Muscle layer of colon (tissue), 2 donors: ENCODE results near the gene VNN1.
"Not testable (repeated sequence)": the region's sequence is repeated elsewhere in the genome, so short reads cannot be mapped to it uniquely, and the experiment has no call there.

ENCODE experiments used
- H3K27ac ChIP-seq: one replicate; pipeline ENCODE4 v1.7.0; 2013; ENCODE audit warnings: low read depth, mild to moderate bottlenecking, low read length, moderate library complexity
- H3K27me3 ChIP-seq, 2 donors: one replicate each; pipeline ENCODE4 v1.7.0; 2013; ENCODE audit warnings: low read length in 2 of 2, mild to moderate bottlenecking in 2 of 2; ENCODE audit not compliant: insufficient read depth in 2 of 2, control insufficient read depth in 1 of 2
- H3K36me3 ChIP-seq: one replicate; pipeline ENCODE4 v1.7.0; 2013; ENCODE audit warnings: mild to moderate bottlenecking, low read length; ENCODE audit not compliant: insufficient read depth
- H3K4me1 ChIP-seq: one replicate; pipeline ENCODE4 v1.7.0; 2013; ENCODE audit warnings: mild to moderate bottlenecking, low read length; ENCODE audit not compliant: insufficient read depth
- H3K4me3 ChIP-seq, 2 donors: one replicate each; pipeline ENCODE4 v1.7.0; 2013; ENCODE audit warnings: low read length in 2 of 2, low read depth in 1 of 2, mild to moderate bottlenecking in 1 of 2, moderate library complexity in 1 of 2
- H3K9ac ChIP-seq: one replicate; pipeline ENCODE4 v1.7.0; 2013; ENCODE audit warnings: low read length
- H3K9me3 ChIP-seq: one replicate; pipeline ENCODE4 v1.7.0; 2013; ENCODE audit warnings: mild to moderate bottlenecking, low read length
- donor health status: abdominal sarcoma.
- donor health status: Adenocarcinoma of cecum.

The VNN1 gene

GRCh38 chr6:132690678-132691077 is 23.2 kb downstream of the VNN1 start:
- Histone ChIP-seq H3K36me3 (no peaks in the 10 kb centered on the region), H3K27me3 (no peaks in the 10 kb centered on the region), H3K9ac (no peak overlapping the region), H3K27ac (no peak overlapping the region), H3K4me1 (no peaks in the 10 kb centered on the region), H3K4me3 (no peak overlapping the region), H3K9me3 (no peaks in the 10 kb centered on the region)

DNA sequence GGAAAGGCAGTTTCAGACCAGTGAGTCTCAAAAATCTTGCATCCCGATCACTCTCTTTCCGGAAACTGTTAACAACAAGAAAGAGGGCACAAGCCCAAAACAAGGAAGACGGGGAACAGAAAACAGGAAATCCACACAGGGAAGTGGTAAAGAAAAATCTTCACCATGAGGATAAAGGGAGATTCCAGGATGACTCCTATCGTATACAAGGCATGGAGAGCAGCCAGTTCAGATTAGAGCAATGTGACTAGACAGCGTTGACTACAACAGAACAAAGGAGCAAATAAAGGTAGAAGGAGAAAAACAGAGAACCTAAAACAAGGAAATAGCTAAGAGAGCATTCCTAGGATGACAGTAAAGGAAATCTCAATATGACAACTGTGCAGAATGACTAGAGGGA is 26.5 kb downstream of the VNN1 start:
- no peak overlapping the region for H3K9ac ChIP-seq
- H3K27ac ChIP-seq: no peak overlapping the region
- H3K36me3 ChIP-seq: no peaks in the 10 kb centered on the region
- H3K27me3 ChIP-seq: no peaks in the 10 kb centered on the region
- no peaks in the 10 kb centered on the region for H3K9me3 ChIP-seq
- no peak overlapping the region for H3K4me3 ChIP-seq
- no peaks in the 10 kb centered on the region for H3K4me1 ChIP-seq

DNA sequence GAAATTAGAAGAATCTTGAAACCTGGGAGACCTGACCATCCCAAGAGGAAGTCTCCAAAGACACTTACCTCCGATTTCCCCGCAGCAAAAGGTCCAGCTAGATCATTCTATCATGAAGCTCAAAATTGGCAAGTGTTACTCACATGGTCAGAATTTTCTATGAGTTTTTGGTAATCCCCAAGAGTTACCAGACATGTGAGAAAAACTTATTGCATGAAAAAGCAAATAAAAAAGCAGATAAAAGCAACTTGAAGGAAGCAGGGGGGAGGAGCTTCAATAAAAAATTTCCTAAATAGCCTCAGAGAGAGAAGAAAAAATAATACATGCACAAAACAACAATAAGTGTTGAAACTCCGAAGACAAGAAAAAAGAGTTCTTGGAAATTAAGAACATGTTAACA is 27.3 kb downstream of the VNN1 start:
- H3K4me3 ChIP-seq: no peak overlapping the region
- H3K27me3 ChIP-seq: no peaks in the 10 kb centered on the region
- no peak overlapping the region for H3K9ac ChIP-seq
- H3K9me3 ChIP-seq: no peaks in the 10 kb centered on the region
- H3K27ac ChIP-seq: no peak overlapping the region
- H3K4me1 ChIP-seq: no peaks in the 10 kb centered on the region
- H3K36me3 ChIP-seq: no peaks in the 10 kb centered on the region

- Histone ChIP-seq H3K36me3 (no peaks in the 10 kb centered on the region), H3K27me3 (no peaks in the 10 kb centered on the region), H3K9ac (no peak overlapping the region), H3K9me3 (no peaks in the 10 kb centered on the region), H3K27ac (no peak overlapping the region), H3K4me3 (no peak overlapping the region), H3K4me1 (no peaks in the 10 kb centered on the region)
Measured at GRCh38 chr6:132685009-132685408, 28.8 kb downstream of the VNN1 start.

- Histone ChIP-seq H3K4me3 (no peak overlapping the region), H3K9ac (no peak overlapping the region), H3K9me3 (no peaks in the 10 kb centered on the region), H3K27me3 (no peaks in the 10 kb centered on the region), H3K27ac (no peak overlapping the region), H3K4me1 (no peaks in the 10 kb centered on the region), H3K36me3 (no peaks in the 10 kb centered on the region)
Measured at GRCh38 chr6:132684272-132684671, 29.6 kb downstream of the VNN1 start.

DNA sequence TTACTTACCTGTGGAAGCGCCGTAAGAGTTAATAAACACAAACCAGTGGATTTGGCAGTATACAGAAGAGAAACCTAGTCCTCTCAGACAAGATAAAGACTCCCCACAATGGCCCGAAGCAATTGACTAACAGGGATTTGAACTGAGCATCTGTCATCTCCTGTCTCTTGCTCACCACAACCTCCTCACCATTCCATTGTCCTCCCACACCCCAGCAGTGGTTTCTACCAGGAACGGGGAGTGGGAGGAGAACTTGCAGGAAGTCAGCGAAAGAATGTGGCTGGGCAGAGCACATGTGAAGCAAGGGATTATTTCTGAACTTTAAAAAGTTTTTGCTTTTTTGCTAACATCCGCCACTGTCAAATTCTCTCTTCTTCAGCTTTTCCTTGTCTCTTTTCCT is 30.3 kb downstream of the VNN1 start:
- Histone ChIP-seq H3K27ac (no peak overlapping the region), H3K36me3 (no peaks in the 10 kb centered on the region), H3K4me3 (no peak overlapping the region)

DNA sequence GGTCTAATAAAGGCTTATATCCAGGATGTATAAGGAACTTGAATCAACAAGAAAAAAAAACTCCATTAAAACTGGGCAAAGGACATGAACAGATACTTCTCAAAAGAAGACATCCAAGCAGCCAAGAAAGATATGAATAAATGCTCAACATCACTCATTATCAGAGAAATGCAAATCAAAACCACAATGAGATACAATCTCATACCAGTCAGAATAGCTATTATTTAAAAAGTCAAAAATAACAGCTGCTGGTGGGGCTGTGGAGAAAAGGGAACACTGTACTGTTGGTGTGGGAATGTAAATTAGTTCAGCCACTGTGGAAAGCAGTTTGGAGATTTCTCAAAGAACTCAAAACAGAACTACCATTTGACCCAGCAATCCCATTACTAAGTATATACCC is 34.8 kb downstream of the VNN1 start:
- H3K4me1 ChIP-seq, H3K9ac ChIP-seq, H3K9me3 ChIP-seq, H3K4me3 ChIP-seq, H3K36me3 ChIP-seq, H3K27me3 ChIP-seq, H3K27ac ChIP-seq: not testable (repeated sequence)

More for the DNA sequence above, 30.3 kb downstream of the VNN1 start:
- H3K4me1 ChIP-seq: no peaks in the 10 kb centered on the region
- H3K27me3 ChIP-seq: no peaks in the 10 kb centered on the region
- H3K9me3 ChIP-seq: no peaks in the 10 kb centered on the region
- no peak overlapping the region for H3K9ac ChIP-seq

DNA sequence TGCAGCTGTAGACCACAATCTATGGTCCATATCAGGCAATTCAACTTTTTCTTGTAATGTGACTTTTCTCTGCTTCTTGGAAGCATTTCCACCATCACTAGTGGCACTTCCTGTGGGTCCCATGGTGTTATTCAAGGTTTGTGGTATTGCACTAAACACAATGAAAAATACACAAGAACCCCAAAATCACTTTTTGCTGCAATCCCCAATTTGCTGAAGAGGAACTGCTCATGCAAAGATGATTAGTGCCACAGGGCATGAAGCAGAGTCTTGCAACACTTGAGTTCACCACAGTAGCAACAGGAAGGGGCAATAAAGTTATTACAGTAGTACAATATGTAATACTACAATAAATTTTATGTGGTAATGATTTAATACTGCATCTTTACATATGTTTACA is 38.1 kb downstream of the VNN1 start:
- no peaks in the 10 kb centered on the region for H3K27me3 ChIP-seq

GRCh38 chr6:132675002-132675401 is 38.9 kb downstream of the VNN1 start:
- H3K4me3 ChIP-seq: no peak overlapping the region
- H3K9ac ChIP-seq: no peak overlapping the region
- H3K36me3 ChIP-seq: no peaks in the 10 kb centered on the region
- H3K27ac ChIP-seq: no peak overlapping the region
- no peaks in the 10 kb centered on the region for H3K9me3 ChIP-seq
- no peaks in the 10 kb centered on the region for H3K27me3 ChIP-seq
- no peaks in the 10 kb centered on the region for H3K4me1 ChIP-seq

More for the DNA sequence above, 38.1 kb downstream of the VNN1 start:
- Histone ChIP-seq H3K9me3 (no peaks in the 10 kb centered on the region), H3K9ac (no peak overlapping the region), H3K36me3 (no peaks in the 10 kb centered on the region), H3K27ac (no peak overlapping the region), H3K4me1 (no peaks in the 10 kb centered on the region), H3K4me3 (no peak overlapping the region)

DNA sequence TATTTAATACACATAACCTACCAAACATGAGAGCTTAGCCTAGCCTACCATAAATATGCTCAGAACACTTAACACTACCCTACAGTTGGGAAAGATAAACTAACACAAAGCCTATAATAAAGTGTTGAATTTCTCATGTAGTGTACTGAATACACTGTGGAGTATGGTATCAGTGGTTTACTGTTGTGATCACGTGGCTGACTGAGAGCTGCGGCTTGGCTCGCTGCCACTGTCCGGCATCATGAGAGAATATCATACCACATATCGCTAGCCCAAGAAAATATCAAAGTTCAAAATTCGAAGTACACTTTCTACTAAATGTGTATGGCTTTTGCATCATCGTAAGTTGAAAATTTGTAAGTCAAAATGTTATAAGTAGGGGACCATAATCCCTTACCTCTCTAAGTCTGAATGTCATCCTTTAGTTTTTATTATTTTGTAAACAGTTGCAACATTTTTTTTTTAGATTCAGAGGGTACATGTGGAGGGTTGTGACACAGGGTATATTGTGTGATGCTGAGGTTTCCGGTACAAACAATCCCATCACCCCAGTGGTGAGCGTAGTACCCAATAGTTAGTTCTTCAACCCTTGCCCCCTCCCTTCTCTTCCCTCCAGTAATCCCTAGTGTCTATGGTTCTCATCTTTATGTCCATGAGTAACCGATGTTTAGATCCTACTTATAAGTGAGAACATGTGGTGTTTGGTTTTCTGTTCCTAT is 40.3 kb downstream of the VNN1 start:
- Histone ChIP-seq H3K36me3 (no peaks in the 10 kb centered on the region), H3K27ac (no peak overlapping the region), H3K9ac (no peak overlapping the region), H3K27me3 (no peaks in the 10 kb centered on the region), H3K4me1 (no peaks in the 10 kb centered on the region), H3K9me3 (no peaks in the 10 kb centered on the region), H3K4me3 (no peak overlapping the region)

GRCh38 chr6:132671295-132671694 is 42.6 kb downstream of the VNN1 start:
- Histone ChIP-seq H3K36me3 (no peaks in the 10 kb centered on the region), H3K4me1 (no peaks in the 10 kb centered on the region), H3K27me3 (no peaks in the 10 kb centered on the region), H3K4me3 (no peak overlapping the region), H3K27ac (no peak overlapping the region), H3K9ac (no peak overlapping the region), H3K9me3 (no peaks in the 10 kb centered on the region)

- no peak overlapping the region for H3K27ac ChIP-seq
- H3K4me1 ChIP-seq: no peaks in the 10 kb centered on the region
- no peak overlapping the region for H3K4me3 ChIP-seq
- no peaks in the 10 kb centered on the region for H3K9me3 ChIP-seq
- H3K27me3 ChIP-seq: no peaks in the 10 kb centered on the region
- H3K9ac ChIP-seq: no peak overlapping the region
- no peaks in the 10 kb centered on the region for H3K36me3 ChIP-seq
Measured at GRCh38 chr6:132669690-132670291, 44.1 kb downstream of the VNN1 start.
